H9 (cell line): Measurements from ENCODE around the gene RAB11FIP4. TPM values are rescaled to one million over a fixed set of nuclear protein-coding genes. Genes with fewer than 3 reads are reported as not detected.

Source experiments
- DNase-seq: peaks from one replicate; pipeline ENCODE4 v3.0.0-alpha.2; 2017
- H2AFZ ChIP-seq: one replicate; pipeline ENCODE4 v1.6.1; 2013; ENCODE audit warnings: mild to moderate bottlenecking, low read length, control low read depth, moderate library complexity
- H2AK5ac ChIP-seq: 2 replicates; pipeline ENCODE4 v1.6.1; 2013; ENCODE audit warnings: low read length, control low read depth, mixed read lengths; ENCODE audit not compliant: insufficient read length
- H2BK120ac ChIP-seq: one replicate; pipeline ENCODE4 v1.6.1; 2013; ENCODE audit warnings: low read depth, mild to moderate bottlenecking, low read length, control low read depth, inconsistent platforms; ENCODE audit not compliant: poor library complexity, severe bottlenecking
- H2BK12ac ChIP-seq: 2 replicates; pipeline ENCODE4 v1.6.1; 2013; ENCODE audit warnings: low read length, control low read depth, mixed read lengths, low read depth; ENCODE audit not compliant: insufficient read length
- H2BK15ac ChIP-seq: 2 replicates; pipeline ENCODE4 v1.6.1; 2013; ENCODE audit warnings: low read depth, low read length, control low read depth
- H2BK20ac ChIP-seq: one replicate; pipeline ENCODE4 v1.6.1; 2013; ENCODE audit warnings: low read depth, mild to moderate bottlenecking, low read length, control low read depth, inconsistent platforms; ENCODE audit not compliant: poor library complexity, severe bottlenecking
- H2BK5ac ChIP-seq: 2 replicates; pipeline ENCODE4 v1.6.1; 2013; ENCODE audit warnings: low read length, control low read depth, mixed read lengths; ENCODE audit not compliant: insufficient read length
- H3K14ac ChIP-seq: 2 replicates; pipeline ENCODE4 v1.6.1; 2013; ENCODE audit warnings: low read length, control low read depth; ENCODE audit not compliant: insufficient read depth
- H3K18ac ChIP-seq: 2 replicates; pipeline ENCODE4 v1.6.1; 2013; ENCODE audit warnings: low read depth, mild to moderate bottlenecking, mixed read lengths, low read length, control low read depth; ENCODE audit not compliant: insufficient read length
- H3K23ac ChIP-seq: 2 replicates; pipeline ENCODE4 v1.6.1; 2013; ENCODE audit warnings: low read length, control low read depth, mixed read lengths, low read depth; ENCODE audit not compliant: insufficient read length
- H3K23me2 ChIP-seq: 2 replicates; pipeline ENCODE4 v1.6.1; 2013; ENCODE audit warnings: low read depth, mild to moderate bottlenecking, mixed read lengths, low read length, control low read depth; ENCODE audit not compliant: insufficient read length, poor library complexity, severe bottlenecking
- H3K27ac ChIP-seq: 2 replicates; pipeline ENCODE4 v1.5.1; 2013; ENCODE audit warnings: low read length, control low read depth, mixed read lengths, low read depth; ENCODE audit not compliant: insufficient read length
- H3K27me3 ChIP-seq: 2 replicates; pipeline ENCODE4 v1.6.1; 2013; ENCODE audit warnings: low read length, control low read depth, inconsistent platforms; ENCODE audit not compliant: insufficient read depth
- H3K4ac ChIP-seq: 2 replicates; pipeline ENCODE4 v1.6.1; 2013; ENCODE audit warnings: low read depth, mild to moderate bottlenecking, control low read depth, inconsistent platforms, low read length, moderate library complexity
- H3K4me1 ChIP-seq: 2 replicates; pipeline ENCODE4 v1.6.1; 2013; ENCODE audit warnings: low read length, control low read depth, inconsistent platforms; ENCODE audit not compliant: insufficient read depth
- H3K4me2 ChIP-seq: 2 replicates; pipeline ENCODE4 v1.6.1; 2013; ENCODE audit warnings: low read length, control low read depth, mixed read lengths; ENCODE audit not compliant: insufficient read length, insufficient read depth
- H3K56ac ChIP-seq: 2 replicates; pipeline ENCODE4 v1.6.1; 2013; ENCODE audit warnings: low read depth, mild to moderate bottlenecking, mixed read lengths, low read length, control low read depth; ENCODE audit not compliant: insufficient read length
- H3K79me1 ChIP-seq: 2 replicates; pipeline ENCODE4 v1.6.1; 2013; ENCODE audit warnings: low read depth, mild to moderate bottlenecking, moderate library complexity, low read length, control low read depth, inconsistent platforms; ENCODE audit not compliant: insufficient read depth, poor library complexity, severe bottlenecking
- H3K79me2 ChIP-seq: 2 replicates; pipeline ENCODE4 v1.6.1; 2013; ENCODE audit warnings: low read length, control low read depth, inconsistent platforms; ENCODE audit not compliant: insufficient read depth
- H3K9ac ChIP-seq: 2 replicates; pipeline ENCODE4 v1.6.1; 2013; ENCODE audit warnings: low read length, control low read depth, mixed read lengths; ENCODE audit not compliant: insufficient read length; ENCODE audit errors: extremely low read depth
- H3K9me3 ChIP-seq: one replicate; pipeline ENCODE4 v1.6.1; 2013; ENCODE audit warnings: low read depth, low read length, inconsistent platforms; ENCODE audit not compliant: control insufficient read depth
- H3T11ph ChIP-seq: one replicate; pipeline ENCODE4 v1.6.1; 2013; ENCODE audit warnings: mild to moderate bottlenecking, low read length, control low read depth, inconsistent platforms
- H4K20me1 ChIP-seq: one replicate; pipeline ENCODE4 v1.6.1; 2013; ENCODE audit not compliant: control insufficient read depth, insufficient read length, insufficient read depth
- H4K5ac ChIP-seq: 2 replicates; pipeline ENCODE4 v1.6.1; 2013; ENCODE audit warnings: low read depth, mild to moderate bottlenecking, mixed read lengths, low read length, control low read depth; ENCODE audit not compliant: insufficient read length
- H4K8ac ChIP-seq: replicated peaks from 2 replicates; pipeline ENCODE4 v1.6.1; 2013; ENCODE audit warnings: low read length, control low read depth, mixed read lengths, low read depth; ENCODE audit not compliant: insufficient read length
- H4K91ac ChIP-seq: 2 replicates; pipeline ENCODE4 v1.6.1; 2013; ENCODE audit warnings: low read depth, mild to moderate bottlenecking, moderate library complexity, mixed read lengths, low read length, control low read depth; ENCODE audit not compliant: insufficient read length
- H3K27ac Mint-ChIP-seq, 3 experiments: 2 replicates in 2 of 3; 3 replicates in 1 of 3; pipeline ENCODE4 v1.8.0; 2020 to 2021; ENCODE audit warnings: mixed read lengths in 3 of 3, mild to moderate bottlenecking in 1 of 3, moderate library complexity in 1 of 3
- H3K27me3 Mint-ChIP-seq: 2 replicates; pipeline ENCODE4 v1.8.0; 2021; ENCODE audit warnings: low read depth, mild to moderate bottlenecking, moderate library complexity, mixed read lengths
- H3K36me3 Mint-ChIP-seq, 3 experiments: 2 replicates in 2 of 3; 3 replicates in 1 of 3; pipeline ENCODE4 v1.8.0; 2020 to 2021; ENCODE audit warnings: low read depth in 3 of 3, mixed read lengths in 3 of 3; ENCODE audit not compliant: insufficient read depth in 1 of 3
- H3K4me1 Mint-ChIP-seq, 2 experiments: 2 replicates each; pipeline ENCODE4 v1.8.0; 2020; ENCODE audit warnings: mixed read lengths in 2 of 2
- H3K4me3 Mint-ChIP-seq, 2 experiments: 2 replicates in 1 of 2; 3 replicates in 1 of 2; pipeline ENCODE4 v1.8.0; 2020 to 2021; ENCODE audit warnings: mild to moderate bottlenecking in 2 of 2, mixed read lengths in 2 of 2, moderate library complexity in 1 of 2
- H3K9me3 Mint-ChIP-seq, 2 experiments: 2 replicates in 1 of 2; 3 replicates in 1 of 2; pipeline ENCODE4 v1.8.0; 2020; ENCODE audit warnings: mild to moderate bottlenecking in 2 of 2, mixed read lengths in 2 of 2, moderate library complexity in 1 of 2
- WGBS: extraction: QIAGEN DNeasy Blood & Tissue Kit; methylation state at CpG from one replicate; pipeline ENCODE4 v1.1.7; 2013; ENCODE audit warnings: missing lambda C conversion rate, low lambda C conversion rate, mixed read lengths; ENCODE audit not compliant: insufficient read length; ENCODE audit errors: extremely low coverage; 5-methylcytosine and 5-hydroxymethylcytosine counted together
- total RNA-seq: library from RNA; stranded (reverse); gene quantifications from 2 replicates; pipeline ENCODE4 v1.2.1, GENCODE V29; 2021
- TF ChIP-seq, protein P1 (sequence below): fragments of 200-600 bp; sonication (generic); conservative IDR thresholded peaks from 3 replicates; pipeline ENCODE4 v1.8.0; 2021; ENCODE audit warnings: antibody characterized with exemption, mild to moderate bottlenecking

RAB11FIP4 gene
- total RNA-seq, 1 experiment from 2014 or later: 25.7 TPM

DNA sequence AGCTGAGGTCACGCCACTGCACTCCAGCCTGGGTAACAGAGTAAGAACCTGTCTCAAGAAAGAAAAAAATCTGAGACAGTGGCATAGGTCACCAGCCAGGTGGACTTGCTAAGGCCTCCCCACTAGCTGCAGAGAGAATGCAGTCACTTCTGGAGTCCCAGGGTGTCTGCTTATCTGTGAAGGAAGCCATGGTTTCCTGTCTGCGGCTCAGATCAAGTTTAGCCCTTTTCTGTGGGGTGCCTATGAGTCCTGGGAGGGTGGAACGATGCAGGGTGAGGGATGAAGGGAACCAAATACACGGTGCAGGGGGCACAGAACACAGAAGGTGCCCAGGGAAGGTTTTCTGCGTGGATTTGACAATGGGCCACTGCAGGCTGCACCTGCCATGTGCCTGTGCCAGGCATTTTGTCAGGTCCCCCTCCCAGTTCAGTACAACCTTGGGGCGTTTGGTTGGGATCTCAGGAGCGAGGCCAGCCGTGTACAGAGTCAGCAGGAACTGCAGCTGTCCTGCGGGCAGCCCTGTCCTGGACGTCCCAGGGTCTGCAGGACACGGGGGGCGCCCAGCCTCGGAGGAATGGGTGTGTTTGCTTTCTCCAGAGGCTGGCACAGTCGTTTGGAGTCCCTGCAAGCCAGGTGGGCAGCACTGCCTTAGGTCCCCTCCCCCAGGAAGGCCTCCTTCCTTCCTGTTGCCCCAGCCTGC, 41.8 kb downstream of the RAB11FIP4 start:
- Mint-ChIP-seq H3K4me3 (no peak overlapping the region), H3K4me1 (peaks cover 13 to 25% of the 10 kb centered on the region in 2 experiments)

More for the DNA sequence above, 41.8 kb downstream of the RAB11FIP4 start:
- H3K27me3 Mint-ChIP-seq: peaks cover 9% of the 10 kb centered on the region
- Histone ChIP-seq H3K23ac (no peak overlapping the region), H3K79me1 (no peaks in the 10 kb centered on the region), H3K79me2 (no peaks in the 10 kb centered on the region), H3K4ac (no peak overlapping the region), H3K9ac (no peak overlapping the region), H2BK12ac (no peak overlapping the region), H3K4me1 (peaks cover 5% of the 10 kb centered on the region; the same call in 1 of the 2 replicates), H3K9me3 (no peaks in the 10 kb centered on the region), H3K14ac (no peak overlapping the region), H3K27ac (no peak overlapping the region), H3T11ph (no peak overlapping the region), H4K5ac (no peak overlapping the region), H3K18ac (no peak overlapping the region), H4K8ac (no peak overlapping the region), H2AFZ (no peak overlapping the region), H2BK120ac (no peak overlapping the region), H3K56ac (no peak overlapping the region), H4K91ac (no peak overlapping the region), H3K27me3 (no peaks in the 10 kb centered on the region), H3K4me2 (no peak overlapping the region), H2BK5ac (no peak overlapping the region), H2AK5ac (no peak overlapping the region), H2BK15ac (no peak overlapping the region), H4K20me1 (no peaks in the 10 kb centered on the region), H2BK20ac (no peak overlapping the region), H3K23me2 (no peaks in the 10 kb centered on the region)
- H3K27ac Mint-ChIP-seq: peak overlapping the region in 2 of 3 experiments; percentile 44 to 72; a peak in 3 of 7 replicates
- DNase-seq: no peak
- no CpG with 5 or more reads among the region's 14 CpGs for WGBS
- no peaks in the 10 kb centered on the region; a peak in 2 of 5 replicates for H3K9me3 Mint-ChIP-seq
- TF ChIP-seq, protein P1, sequence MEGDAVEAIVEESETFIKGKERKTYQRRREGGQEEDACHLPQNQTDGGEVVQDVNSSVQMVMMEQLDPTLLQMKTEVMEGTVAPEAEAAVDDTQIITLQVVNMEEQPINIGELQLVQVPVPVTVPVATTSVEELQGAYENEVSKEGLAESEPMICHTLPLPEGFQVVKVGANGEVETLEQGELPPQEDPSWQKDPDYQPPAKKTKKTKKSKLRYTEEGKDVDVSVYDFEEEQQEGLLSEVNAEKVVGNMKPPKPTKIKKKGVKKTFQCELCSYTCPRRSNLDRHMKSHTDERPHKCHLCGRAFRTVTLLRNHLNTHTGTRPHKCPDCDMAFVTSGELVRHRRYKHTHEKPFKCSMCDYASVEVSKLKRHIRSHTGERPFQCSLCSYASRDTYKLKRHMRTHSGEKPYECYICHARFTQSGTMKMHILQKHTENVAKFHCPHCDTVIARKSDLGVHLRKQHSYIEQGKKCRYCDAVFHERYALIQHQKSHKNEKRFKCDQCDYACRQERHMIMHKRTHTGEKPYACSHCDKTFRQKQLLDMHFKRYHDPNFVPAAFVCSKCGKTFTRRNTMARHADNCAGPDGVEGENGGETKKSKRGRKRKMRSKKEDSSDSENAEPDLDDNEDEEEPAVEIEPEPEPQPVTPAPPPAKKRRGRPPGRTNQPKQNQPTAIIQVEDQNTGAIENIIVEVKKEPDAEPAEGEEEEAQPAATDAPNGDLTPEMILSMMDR: no peak
- H3K36me3 Mint-ChIP-seq: peaks cover 0 to 5% (median 0%) of the 10 kb centered on the region in 3 experiments; a peak in 3 of 7 replicates
